Measurements from ENCODE around the gene GASK1A.
"Not testable (repeated sequence)": the region's sequence is repeated elsewhere in the genome, so short reads cannot be mapped to it uniquely, and the experiment has no call there.

The GASK1A gene

GRCh38 chr3:43034200-43034599 is 55.1 kb downstream of the GASK1A start:
- no peak for DNase-seq

GRCh38 chr3:43034911-43035310 is 55.8 kb downstream of the GASK1A start:
- no peak for DNase-seq

- DNase-seq = no peak
These were observed 56.8 kb downstream of the GASK1A start for GRCh38 chr3:43035801-43036365.

- peak; percentile 28 for DNase-seq
These were observed 57.7 kb downstream of the GASK1A start for GRCh38 chr3:43036621-43037423.

GRCh38 chr3:43038010-43038409 is 58.9 kb downstream of the GASK1A start:
- peak; percentile 40 for DNase-seq

GRCh38 chr3:43041517-43041916 is 62.4 kb downstream of the GASK1A start:
- no peak for DNase-seq

GRCh38 chr3:43043071-43043766 is 64.1 kb downstream of the GASK1A start:
- no peak for DNase-seq

- DNase-seq = no peak
These were observed 64.7 kb downstream of the GASK1A start for GRCh38 chr3:43043793-43044192.

- DNase-seq = not testable (repeated sequence)
These were observed 66.0 kb downstream of the GASK1A start for GRCh38 chr3:43045079-43045478.

- no peak for DNase-seq
These were observed 67.5 kb downstream of the GASK1A start for GRCh38 chr3:43046583-43046982.

- DNase-seq = no peak
These were observed 69.4 kb downstream of the GASK1A start for GRCh38 chr3:43048470-43048869.

- DNase-seq = no peak
These were observed 74.2 kb downstream of the GASK1A start for GRCh38 chr3:43053291-43053690.

- DNase-seq = no peak
These were observed 75.6 kb downstream of the GASK1A start for GRCh38 chr3:43054754-43055153.

- no peak for DNase-seq
These were observed 76.3 kb downstream of the GASK1A start for GRCh38 chr3:43055393-43055792.

- DNase-seq = no peak
These were observed 77.0 kb downstream of the GASK1A start for GRCh38 chr3:43055806-43056770.

- no peak for DNase-seq
These were observed 80.3 kb downstream of the GASK1A start for GRCh38 chr3:43059456-43059855.

- no peak for DNase-seq
These were observed 82.2 kb downstream of the GASK1A start for GRCh38 chr3:43061101-43061895.

- no peak for DNase-seq
These were observed 83.0 kb downstream of the GASK1A start for GRCh38 chr3:43062040-43062563.

- DNase-seq = no peak
These were observed 83.5 kb downstream of the GASK1A start for GRCh38 chr3:43062564-43063040.

GRCh38 chr3:43063114-43063513 is 84.0 kb downstream of the GASK1A start:
- DNase-seq = no peak

- not testable (repeated sequence) for DNase-seq
These were observed 91.6 kb downstream of the GASK1A start for GRCh38 chr3:43070670-43071069.

Measured in CD4-positive, alpha-beta T cell treated with Interleukin-4 for 4 hours (primary cell).